NCI-H1436 treated with DMSO at 0.1 percent for 48 hours (cell line): ENCODE data around the gene DNER.
"Not testable (repeated sequence)": the region's sequence is repeated elsewhere in the genome, so short reads cannot be mapped to it uniquely, and the experiment has no call there.

Experiments
- DNase-seq: peaks from one replicate; lab custom pipeline; 2025; lab: John Stamatoyannopoulos, UW

The DNER gene

GRCh38 chr2:229620289-229620688, 94.1 kb downstream of the DNER start:
- DNase-seq, result no peak

- no peak for DNase-seq
Observed at GRCh38 chr2:229616433-229616832, 97.9 kb downstream of the DNER start.

GRCh38 chr2:229614021-229614420, 100.3 kb downstream of the DNER start:
- DNase-seq, result not testable (repeated sequence)

GRCh38 chr2:229612384-229612971, 101.9 kb downstream of the DNER start:
- no peak for DNase-seq

GRCh38 chr2:229611360-229611759, 103.0 kb downstream of the DNER start:
- DNase-seq, result no peak

GRCh38 chr2:229610872-229611271, 103.5 kb downstream of the DNER start:
- no peak for DNase-seq

- no peak for DNase-seq
Observed at GRCh38 chr2:229610333-229610732, 104.0 kb downstream of the DNER start.

GRCh38 chr2:229601936-229602335, 112.4 kb downstream of the DNER start:
- no peak for DNase-seq

GRCh38 chr2:229601396-229601795, 113.0 kb downstream of the DNER start:
- no peak for DNase-seq

- no peak for DNase-seq
Observed at GRCh38 chr2:229598227-229598626, 116.1 kb downstream of the DNER start.

- DNase-seq, result no peak
Observed at GRCh38 chr2:229596796-229597195, 117.6 kb downstream of the DNER start.

GRCh38 chr2:229591611-229592010, 122.7 kb downstream of the DNER start:
- peak; percentile 23 for DNase-seq

GRCh38 chr2:229586746-229587705, 127.3 kb downstream of the DNER start:
- no peak for DNase-seq

- no peak for DNase-seq
Observed at GRCh38 chr2:229586012-229586411, 128.3 kb downstream of the DNER start.

GRCh38 chr2:229582151-229582550, 132.2 kb downstream of the DNER start:
- no peak for DNase-seq

GRCh38 chr2:229578052-229578846, 136.1 kb downstream of the DNER start:
- DNase-seq, result no peak

- no peak for DNase-seq
Observed at GRCh38 chr2:229575569-229576315, 138.6 kb downstream of the DNER start.

GRCh38 chr2:229572507-229573271, 141.7 kb downstream of the DNER start:
- no peak for DNase-seq

- DNase-seq, result no peak
Observed at GRCh38 chr2:229571243-229571642, 143.1 kb downstream of the DNER start.

- DNase-seq, result no peak
Observed at GRCh38 chr2:229566370-229566769, 148.0 kb downstream of the DNER start.

GRCh38 chr2:229564300-229564907, 150.0 kb downstream of the DNER start:
- no peak for DNase-seq
